ENCODE data around the gene OSBP2. TPM values are rescaled to one million over a fixed set of nuclear protein-coding genes. Genes with fewer than 3 reads are reported as not detected.

OSBP2 gene
- total RNA-seq, 4 donors from 2014 or later, result 1.9 to 3.9 (median 3.0) TPM

DNA sequence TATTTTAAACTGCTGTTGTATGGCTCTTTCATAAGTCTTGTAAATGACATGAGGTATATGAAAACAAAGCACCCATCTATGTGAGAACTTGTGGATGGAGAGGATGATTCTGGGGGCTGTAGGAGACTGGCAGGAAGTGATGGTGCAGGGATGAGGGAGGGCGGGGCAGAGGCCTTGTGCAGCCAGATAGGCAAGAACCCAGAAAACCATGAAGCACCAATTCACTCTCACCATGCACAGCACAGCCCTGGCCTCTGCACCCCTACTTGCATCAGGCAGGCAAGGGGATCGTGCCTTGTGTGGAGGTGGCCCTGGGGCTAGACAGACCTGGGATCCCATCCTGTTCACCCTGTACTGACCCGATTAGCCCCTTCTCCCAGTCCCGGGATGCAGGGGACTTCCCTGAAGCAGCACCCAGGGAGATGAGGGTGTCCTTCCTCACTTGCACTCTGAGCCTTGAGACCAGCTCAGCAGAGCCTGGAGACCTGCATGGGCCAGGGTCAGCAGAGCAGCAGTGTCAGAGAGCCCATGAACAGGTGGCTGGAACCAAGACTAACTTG lies 188.4 kb downstream of the OSBP2 start:
- intact Hi-C loops (cut with DNase I), result no loop called here
- Histone ChIP-seq H3K36me3 (no peaks in the 10 kb centered on the region), H3K4me1 (peaks cover 0 to 11% (median 0%) of the 10 kb centered on the region in 3 donors), H3K9me3 (no peaks in the 10 kb centered on the region), H3K27ac (no peak overlapping the region), H3K4me3 (no peak overlapping the region), H3K27me3 (no peaks in the 10 kb centered on the region)
- TF ChIP-seq POLR2A (IDR thresholded peaks at IDR 0.05) (no peak), CTCF (IDR thresholded peaks at IDR 0.05) (no peak)
- DNase-seq, result no peak
- 100% methylated on average over 1 to 2 of the region's 4 CpGs for WGBS, 2 donors

- intact Hi-C loops (cut with DNase I), result no loop called here
- Histone ChIP-seq H3K27ac (no peak overlapping the region), H3K4me1 (peaks cover 0 to 11% (median 0%) of the 10 kb centered on the region in 3 donors), H3K9me3 (no peaks in the 10 kb centered on the region), H3K36me3 (peaks cover 0 to 6% (median 0%) of the 10 kb centered on the region in 3 donors), H3K27me3 (no peaks in the 10 kb centered on the region), H3K4me3 (no peak overlapping the region)
- TF ChIP-seq CTCF (IDR thresholded peaks at IDR 0.05) (no peak), POLR2A (IDR thresholded peaks at IDR 0.05) (no peak)
- DNase-seq, result no peak
- WGBS, 2 donors, result 89 to 100% methylated on average over 3 to 7 of the region's 7 CpGs
These were observed 189.0 kb downstream of the OSBP2 start for GRCh38 chr22:30883586-30884145.

DNA sequence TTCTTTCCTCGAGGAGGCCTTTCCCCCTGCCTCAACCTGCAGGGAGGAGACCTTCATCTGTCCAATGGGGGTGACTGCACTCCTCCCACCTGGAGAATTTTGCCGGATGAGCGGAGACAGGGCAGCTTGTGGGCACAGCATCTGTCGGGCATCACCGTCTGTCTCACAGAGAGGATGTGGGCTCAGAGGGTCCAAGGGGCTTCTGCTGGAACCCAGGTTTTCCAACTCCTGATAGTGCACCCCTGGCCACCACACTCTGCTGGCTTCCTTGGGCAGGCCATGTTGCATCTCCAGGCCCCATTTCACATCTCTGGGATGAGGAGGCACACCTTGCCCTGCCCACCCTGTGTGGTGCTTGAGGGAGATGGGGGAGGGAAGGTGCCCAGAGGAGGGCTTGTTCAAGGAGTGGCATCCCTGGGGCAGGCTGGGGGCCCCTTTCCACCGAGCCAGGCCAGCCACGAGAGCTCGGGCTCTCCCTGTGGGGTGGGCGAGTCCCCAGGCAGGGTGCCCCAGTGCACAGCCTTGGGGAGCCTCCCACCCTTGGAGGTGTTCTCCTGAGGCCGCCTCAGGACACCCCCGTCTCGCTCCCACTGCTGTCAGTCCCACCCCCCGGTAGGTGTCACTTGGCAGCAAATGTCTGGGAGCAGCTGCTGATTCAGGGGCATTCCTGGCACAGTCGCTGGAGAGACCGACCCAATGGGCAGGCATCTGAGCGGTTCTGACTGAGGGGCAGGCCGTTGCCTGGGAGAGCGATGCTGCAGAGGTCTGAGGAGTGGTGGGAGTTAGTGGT lies 189.7 kb downstream of the OSBP2 start:
- no peaks in the 10 kb centered on the region for H3K9me3 ChIP-seq
- intact Hi-C loops (cut with DNase I), result no loop called here
- DNase-seq, result no peak
- no peak overlapping the region for H3K27ac ChIP-seq
- H3K4me1 ChIP-seq, result peaks cover 0 to 11% (median 0%) of the 10 kb centered on the region in 3 donors
- TF ChIP-seq POLR2A (IDR thresholded peaks at IDR 0.05) (no peak), CTCF (IDR thresholded peaks at IDR 0.05) (no peak)
- WGBS, 2 donors, result 73 to 86% methylated on average over 3 to 10 of the region's 18 CpGs
- H3K4me3 ChIP-seq, result no peak overlapping the region
- H3K36me3 ChIP-seq, result peaks cover 0 to 13% (median 0%) of the 10 kb centered on the region in 3 donors
- no peaks in the 10 kb centered on the region for H3K27me3 ChIP-seq

GRCh38 chr22:30885001-30885366 lies 190.3 kb downstream of the OSBP2 start:
- 76 to 88% methylated on average over 3 to 4 of the region's 5 CpGs for WGBS, 2 donors
- Histone ChIP-seq H3K36me3 (peaks cover 0 to 17% (median 0%) of the 10 kb centered on the region in 3 donors), H3K4me3 (no peak overlapping the region), H3K4me1 (peaks cover 0 to 11% (median 0%) of the 10 kb centered on the region in 3 donors), H3K9me3 (no peaks in the 10 kb centered on the region), H3K27ac (no peak overlapping the region), H3K27me3 (no peaks in the 10 kb centered on the region)
- no peak for DNase-seq
- intact Hi-C loops (cut with DNase I), result no loop called here
- no peak for TF ChIP-seq CTCF (IDR thresholded peaks at IDR 0.05)
- TF ChIP-seq POLR2A (IDR thresholded peaks at IDR 0.05), result no peak

GRCh38 chr22:30885591-30885990 lies 190.9 kb downstream of the OSBP2 start:
- peaks cover 0 to 11% (median 0%) of the 10 kb centered on the region in 3 donors for H3K4me1 ChIP-seq
- peaks cover 0 to 17% (median 0%) of the 10 kb centered on the region in 3 donors for H3K36me3 ChIP-seq
- intact Hi-C loops (cut with DNase I), result no loop called here
- H3K27ac ChIP-seq, result no peak overlapping the region
- no peak overlapping the region for H3K4me3 ChIP-seq
- H3K27me3 ChIP-seq, result no peaks in the 10 kb centered on the region
- no peak for TF ChIP-seq POLR2A (IDR thresholded peaks at IDR 0.05)
- WGBS, 2 donors, result 50 to 83% methylated on average over 1 to 2 of the region's 9 CpGs
- DNase-seq, result no peak
- no peaks in the 10 kb centered on the region for H3K9me3 ChIP-seq
